ENCODE measurements around the gene CCR2.
"Not testable (repeated sequence)": the region's sequence is repeated elsewhere in the genome, so short reads cannot be mapped to it uniquely, and the experiment has no call there.

CCR2 gene

GRCh38 chr3:46381625-46382024, 27.7 kb downstream of the CCR2 start:
- DNase-seq: no peak

GRCh38 chr3:46383211-46383950, 29.5 kb downstream of the CCR2 start:
- DNase-seq: no peak

DNA sequence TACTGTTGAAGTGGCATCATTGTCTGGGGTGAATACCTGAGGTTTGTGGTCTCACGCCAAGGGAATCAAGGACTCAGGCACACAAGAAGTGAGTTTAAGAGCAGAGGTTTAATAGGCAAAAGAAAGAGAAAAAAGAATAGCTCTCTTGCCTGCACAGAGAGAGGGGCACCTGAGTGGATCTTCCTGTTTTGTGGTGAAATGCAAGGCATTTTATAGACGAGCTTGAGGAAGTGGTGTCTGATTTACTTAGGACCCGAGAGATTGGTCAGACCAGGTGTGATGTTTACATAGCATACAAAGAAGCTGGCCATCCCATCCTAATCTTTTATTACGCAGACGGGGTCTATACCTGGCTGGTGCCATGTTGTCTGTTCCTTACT, 30.0 kb downstream of the CCR2 start:
- no peak for DNase-seq

DNA sequence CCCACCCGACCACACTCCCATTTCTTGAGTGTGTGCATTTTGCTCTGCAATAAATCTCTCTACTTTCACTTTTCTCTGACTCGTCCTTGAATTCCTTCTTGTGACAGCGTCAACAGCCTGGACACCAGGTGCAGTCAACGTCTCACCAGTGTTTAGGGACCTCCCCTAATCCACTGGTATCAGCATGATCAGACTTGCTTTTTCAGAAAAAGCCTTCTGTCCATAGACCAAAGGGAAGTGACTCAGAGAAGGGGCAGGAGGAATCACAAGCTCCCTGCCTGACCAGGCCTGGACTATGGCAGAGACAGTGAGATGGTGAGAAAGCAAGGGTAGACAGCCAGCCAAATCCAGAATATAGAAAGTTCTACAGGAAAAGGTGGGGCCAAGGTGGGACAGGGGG, 32.3 kb downstream of the CCR2 start:
- DNase-seq: no peak

DNA sequence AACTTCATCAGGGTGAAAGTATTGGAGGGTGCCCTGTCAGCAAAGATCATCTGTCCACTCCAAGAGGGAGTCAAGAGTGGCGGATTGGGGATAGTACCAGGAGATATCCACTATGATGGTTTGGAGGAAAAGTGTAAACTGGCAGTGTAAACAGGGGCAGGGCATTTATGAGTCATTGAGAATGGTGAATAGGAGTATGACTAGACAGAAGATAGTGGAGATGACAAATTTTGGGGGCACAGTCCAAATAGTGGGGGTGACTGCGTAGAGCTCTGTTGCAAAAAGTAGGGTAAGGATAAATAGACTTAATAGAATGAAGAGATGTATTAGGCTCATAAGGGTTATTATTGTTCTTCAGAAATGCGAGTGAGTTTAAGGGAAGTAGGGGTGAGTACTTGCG, 34.9 kb downstream of the CCR2 start:
- DNase-seq: not testable (repeated sequence)

GRCh38 chr3:46389306-46389705, 35.4 kb downstream of the CCR2 start:
- DNase-seq: no peak

GRCh38 chr3:46391526-46391925, 37.6 kb downstream of the CCR2 start:
- not testable (repeated sequence) for DNase-seq

- no peak for DNase-seq
Observed at GRCh38 chr3:46393011-46393410, 39.1 kb downstream of the CCR2 start.

DNA sequence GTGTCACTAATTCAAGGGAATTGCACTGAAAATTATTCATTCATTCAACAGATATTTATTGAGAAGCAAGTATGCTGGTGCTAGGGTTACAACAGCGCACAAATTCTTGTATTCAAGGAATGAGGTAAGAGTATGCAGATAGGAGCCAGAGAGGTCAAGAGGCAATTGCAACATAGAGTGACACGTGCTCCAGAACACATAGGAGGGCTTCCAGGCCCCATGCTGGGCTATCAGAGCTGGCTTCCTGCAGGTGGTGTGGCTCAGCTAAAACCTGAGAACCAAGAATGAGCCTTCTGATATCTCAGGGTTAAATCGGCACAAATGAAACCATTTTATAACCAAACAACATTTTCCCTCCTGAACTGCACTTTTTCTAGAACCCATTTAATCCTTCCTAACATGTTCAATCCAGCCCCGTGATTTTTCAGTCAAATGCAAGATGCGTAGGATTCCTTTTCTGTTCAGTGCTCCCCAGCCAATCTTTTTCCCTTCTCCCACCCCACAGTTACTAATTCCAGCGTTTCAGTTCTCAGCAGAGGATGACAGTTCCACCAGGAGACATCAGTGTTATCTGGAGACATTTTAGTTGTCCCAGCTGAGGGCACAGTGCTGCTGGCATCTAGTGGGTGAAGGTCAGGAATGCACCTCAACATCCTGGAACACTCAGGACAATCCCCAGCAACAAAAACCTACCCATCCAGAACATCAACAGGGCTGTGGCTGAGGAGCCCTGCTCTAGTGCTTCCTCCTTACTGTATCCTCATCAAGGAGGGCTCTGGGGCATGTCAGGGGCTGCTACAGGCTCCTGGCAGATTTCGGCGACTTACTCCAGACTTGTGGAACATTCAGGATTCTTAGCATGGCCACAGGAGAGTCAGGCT, 39.9 kb downstream of the CCR2 start:
- no peak for DNase-seq

GRCh38 chr3:46395210-46395661, 41.3 kb downstream of the CCR2 start:
- DNase-seq: no peak

DNA sequence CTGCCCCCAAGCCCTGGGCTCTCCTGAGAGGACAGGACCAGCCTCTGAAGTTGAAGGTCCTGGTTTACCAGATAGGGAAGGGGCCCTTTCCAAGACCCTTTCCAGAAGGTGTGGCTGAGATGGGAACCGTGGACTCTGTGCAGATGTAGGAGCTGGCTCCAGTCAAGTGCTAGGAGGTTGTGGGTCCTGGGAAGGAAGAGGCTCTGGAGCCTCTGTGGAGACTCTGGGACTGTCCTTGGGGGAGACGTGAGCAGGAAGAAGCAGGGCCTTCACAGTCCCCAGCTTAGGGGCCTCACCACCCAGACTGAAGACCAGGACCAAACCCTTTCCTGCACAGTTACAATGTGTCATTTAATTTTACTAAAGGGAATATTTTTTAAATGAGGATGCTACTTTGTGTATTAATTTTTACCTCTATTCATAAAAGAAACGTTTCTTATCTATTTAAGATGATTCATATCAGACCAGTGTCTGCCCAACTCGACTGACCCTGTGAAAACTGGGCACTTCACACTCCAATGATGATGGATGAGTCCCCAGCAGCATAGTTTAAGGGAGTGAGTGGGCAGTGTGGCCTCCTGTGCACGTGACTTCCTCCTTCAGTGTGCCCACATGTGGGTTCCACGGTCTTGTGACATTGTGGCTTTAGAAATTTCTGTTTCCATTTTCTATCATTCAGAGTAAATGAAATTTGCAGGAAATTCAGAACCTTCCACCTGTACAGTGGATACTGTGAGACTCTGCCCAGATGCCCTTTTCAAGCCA, 42.0 kb downstream of the CCR2 start:
- no peak for DNase-seq

DNA sequence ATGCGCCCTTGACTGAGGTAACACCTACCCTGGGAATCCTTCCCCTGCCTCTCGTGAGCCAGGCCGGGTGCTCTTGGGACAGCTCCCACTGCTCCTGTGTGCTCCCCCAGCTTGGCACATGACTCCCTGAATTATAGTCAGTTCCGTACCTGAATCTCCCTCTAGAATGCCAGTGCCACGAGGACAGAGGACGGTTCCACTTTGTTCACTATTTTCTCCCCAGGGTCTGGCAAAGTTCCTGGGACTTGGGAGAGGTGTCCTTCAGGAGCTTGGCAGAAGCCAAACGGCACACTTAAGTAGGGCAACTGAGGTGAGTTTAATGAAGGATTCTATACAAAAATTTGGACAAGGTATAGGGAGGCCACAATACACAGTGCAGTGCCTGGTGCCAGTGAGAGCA, 43.2 kb downstream of the CCR2 start:
- DNase-seq: no peak

- no peak for DNase-seq
Observed at GRCh38 chr3:46398186-46398955, 44.5 kb downstream of the CCR2 start.

- no peak for DNase-seq
Observed at GRCh38 chr3:46399098-46399497, 45.2 kb downstream of the CCR2 start.

DNA sequence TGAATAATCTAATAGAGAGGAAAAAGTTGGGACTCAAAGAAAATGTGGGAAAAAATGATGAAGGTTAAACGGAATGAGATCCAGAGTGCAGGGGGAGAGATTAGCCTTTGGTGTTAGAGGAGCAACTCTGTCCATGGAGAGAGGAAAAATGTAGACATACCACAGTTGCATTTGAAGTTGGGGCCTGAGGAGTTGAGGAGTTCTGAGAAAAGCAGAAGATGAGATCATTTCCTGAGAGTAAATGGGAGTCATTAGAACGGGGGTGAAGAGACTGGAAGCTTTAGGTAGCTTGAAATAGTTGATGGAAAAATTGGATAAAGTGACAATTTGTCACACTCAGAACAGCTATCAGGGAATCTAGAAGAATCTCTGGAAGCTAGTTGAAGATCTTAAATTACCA, 45.6 kb downstream of the CCR2 start:
- DNase-seq: no peak

DNA sequence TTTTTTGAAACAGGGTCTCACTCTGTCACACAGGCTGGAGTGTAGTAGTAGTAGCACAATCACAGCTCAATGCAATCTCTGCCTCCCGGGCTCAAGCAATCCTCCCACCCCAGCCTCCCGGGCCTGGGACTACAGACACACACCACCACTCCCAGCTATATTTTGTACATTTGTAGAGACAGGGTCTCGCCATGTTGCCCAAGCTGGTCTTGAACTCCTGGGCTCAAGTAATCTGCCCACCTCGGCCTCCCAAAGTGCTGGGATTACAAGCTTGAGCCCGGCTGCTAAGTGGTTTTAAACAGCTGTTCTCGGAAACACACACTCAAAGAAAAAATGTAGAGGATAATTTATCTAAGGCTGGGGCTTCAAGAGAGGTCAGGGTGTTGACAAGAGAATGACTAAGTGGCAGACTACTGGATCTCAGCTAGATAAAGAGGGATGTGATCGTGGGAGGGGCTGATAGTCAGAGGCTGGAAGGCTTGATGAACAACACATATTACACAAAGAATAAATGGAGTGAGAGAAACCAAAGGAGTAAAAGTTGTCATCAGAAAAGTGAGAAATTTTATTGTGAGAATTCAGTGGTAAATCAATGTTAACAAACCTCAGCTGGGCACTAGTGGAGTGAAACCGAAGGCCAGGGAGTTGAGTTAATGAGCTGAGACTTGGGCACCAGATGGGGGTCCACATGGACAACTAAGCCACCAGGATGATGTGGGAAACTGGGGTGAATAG, 46.3 kb downstream of the CCR2 start:
- DNase-seq: no peak

DNA sequence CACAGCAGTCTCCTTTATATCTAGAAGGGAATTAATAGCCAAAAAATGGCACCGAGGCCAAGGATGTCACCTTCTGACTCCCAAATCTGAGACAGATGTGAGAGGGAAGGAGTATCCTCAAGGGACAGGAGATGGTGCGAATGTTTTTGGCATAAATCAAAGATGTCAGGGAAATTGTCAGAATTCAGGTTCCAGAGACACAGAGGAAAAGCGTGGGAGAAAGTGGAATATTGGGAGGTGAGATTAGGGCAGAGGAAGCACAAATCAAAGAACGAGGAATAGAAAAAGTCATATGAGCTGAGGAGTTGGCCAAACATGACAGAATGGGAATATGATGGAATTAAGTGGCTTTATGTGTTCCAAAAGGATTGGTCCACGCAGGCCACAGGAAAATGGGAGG, 46.9 kb downstream of the CCR2 start:
- no peak for DNase-seq

DNA sequence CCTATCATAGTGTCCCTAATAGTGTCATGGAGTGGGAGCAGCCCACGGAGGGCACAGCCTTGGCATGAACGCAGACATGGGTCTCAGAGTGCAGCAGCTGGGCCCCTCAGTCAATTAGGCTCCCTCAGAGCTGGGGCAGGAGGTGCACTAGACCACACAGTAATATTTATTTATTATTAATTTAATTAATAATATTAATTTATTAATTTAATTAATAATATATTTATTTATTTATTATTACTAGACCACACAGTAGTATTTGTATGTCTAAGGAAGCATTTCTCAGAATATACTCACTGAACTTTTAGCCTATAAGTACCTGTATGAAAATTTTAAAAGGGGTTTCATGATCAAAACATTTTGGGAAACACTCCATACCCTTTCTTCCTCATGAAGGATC, 47.7 kb downstream of the CCR2 start:
- no peak for DNase-seq

DNA sequence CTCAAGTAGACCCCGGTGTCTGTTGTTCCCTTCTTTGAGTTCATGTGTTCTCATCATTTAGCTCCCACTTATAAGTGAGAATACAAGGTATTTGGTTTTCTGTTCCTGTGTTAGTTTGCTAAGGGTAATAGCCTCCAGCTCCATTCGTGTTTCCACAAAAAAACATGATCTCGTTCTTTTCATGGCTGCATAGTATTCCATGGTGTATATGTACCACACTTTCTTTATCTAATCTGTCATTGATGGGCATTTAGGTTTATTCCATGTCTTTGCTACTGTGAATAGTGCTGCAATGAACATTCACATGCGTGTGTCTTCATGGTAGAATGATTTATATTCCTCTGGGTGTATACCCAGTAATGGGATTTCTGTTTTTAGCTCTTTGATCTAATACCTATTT, 49.0 kb downstream of the CCR2 start:
- not testable (repeated sequence) for DNase-seq

DNA sequence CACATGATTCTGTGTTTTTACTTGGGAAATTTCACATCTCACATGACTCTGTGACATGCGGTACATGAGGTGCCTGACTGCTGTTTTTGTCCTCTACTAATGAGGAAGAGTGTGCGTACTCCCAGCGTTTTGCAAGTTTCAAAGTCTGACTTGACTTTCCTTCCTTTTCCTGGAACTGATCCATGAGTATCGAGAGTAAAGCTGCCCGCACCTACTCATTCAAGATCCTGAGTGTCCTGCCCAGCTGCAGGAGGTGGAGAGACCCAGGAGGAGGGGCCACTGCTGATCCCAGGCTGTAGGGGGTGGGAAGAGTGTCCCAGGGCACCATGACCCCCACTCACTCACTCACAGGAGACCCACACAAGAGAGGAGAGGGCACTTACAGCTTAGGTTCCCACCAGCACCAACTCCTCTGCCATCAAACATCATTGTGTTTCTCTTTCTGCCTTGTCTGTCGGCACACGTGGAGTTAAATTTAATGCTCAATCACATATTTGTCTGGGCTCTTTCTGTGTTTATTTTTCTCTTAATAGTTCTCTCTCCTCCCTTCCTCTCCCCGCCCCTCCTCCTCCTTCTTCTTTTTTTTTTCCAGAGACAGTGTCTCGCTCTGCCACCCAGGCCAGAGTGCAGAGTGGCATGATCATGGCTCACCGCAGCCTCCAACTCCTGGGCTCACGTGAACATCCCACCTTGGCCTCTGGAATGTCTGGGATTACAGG, 51.5 kb downstream of the CCR2 start:
- no peak for DNase-seq

- DNase-seq: no peak
Observed at GRCh38 chr3:46406443-46406787, 52.5 kb downstream of the CCR2 start.
